HEK293T (cell line): ENCODE measurements around the gene H3-3A.
A peak's percentile ranks its signal among the peaks of the same experiment; 100 is the strongest.

ENCODE experiments used
- ARNT ChIP-seq: fragments of 450-650 bp; IDR thresholded peaks from 2 replicates; pipeline ENCODE4 v1.6.1; 2017; ENCODE audit warnings: mild to moderate bottlenecking
- BHLHE40 ChIP-seq: fragments of 450-650 bp; IDR thresholded peaks from 2 replicates; pipeline ENCODE4 v1.6.1; 2016; ENCODE audit warnings: mild to moderate bottlenecking, moderate library complexity, borderline replicate concordance
- CTBP1 ChIP-seq: fragments of 450-650 bp; IDR thresholded peaks from 2 replicates; pipeline ENCODE4 v1.6.1; 2016; ENCODE audit warnings: borderline replicate concordance
- ELF4 ChIP-seq: fragments of 450-650 bp; IDR thresholded peaks from 2 replicates; pipeline ENCODE4 v1.6.1; 2017; ENCODE audit warnings: antibody characterized with exemption
- FOXA1 ChIP-seq: fragments of 450-650 bp; IDR thresholded peaks from 2 replicates; pipeline ENCODE4 v1.6.1; 2016; ENCODE audit warnings: mild to moderate bottlenecking
- LEF1 ChIP-seq: fragments of 450-650 bp; IDR thresholded peaks from 2 replicates; pipeline ENCODE4 v1.6.1; 2017; ENCODE audit warnings: mild to moderate bottlenecking, borderline replicate concordance
- NFRKB ChIP-seq: fragments of 450-650 bp; IDR thresholded peaks from 2 replicates; pipeline ENCODE4 v1.6.1; 2016; ENCODE audit warnings: mild to moderate bottlenecking, moderate library complexity
- PKNOX1 ChIP-seq: fragments of 450-650 bp; IDR thresholded peaks from 2 replicates; pipeline ENCODE4 v1.6.1; 2016
- SP1 ChIP-seq: fragments of 450-650 bp; IDR thresholded peaks from 2 replicates; pipeline ENCODE4 v1.6.1; 2017
- SUZ12 ChIP-seq: fragments of 450-650 bp; IDR thresholded peaks from 2 replicates; pipeline ENCODE4 v1.6.1; 2016; ENCODE audit warnings: mild to moderate bottlenecking
- ZNF384 ChIP-seq: fragments of 450-650 bp; IDR thresholded peaks from 2 replicates; pipeline ENCODE4 v1.6.1; 2016

- TF ChIP-seq ELF4 (peak; percentile 65), FOXA1 (no peak), ZNF384 (peak; percentile 93), CTBP1 (0 out of 2 replicates have a peak, but pooled peaks have one; percentile 53), SUZ12 (no peak), BHLHE40 (no peak), ARNT (no peak), SP1 (no peak), LEF1 (no peak), PKNOX1 (peak; percentile 40; the same call in 1 of the 2 replicates), NFRKB (no peak)
Observed at GRCh38 chr1:226063977-226064815, 1.7 kb downstream of the H3-3A start.
